ENCODE data around the gene PDP2.

- no peak for TF ChIP-seq CTCF (IDR thresholded peaks at IDR 0.05; ENCODE audit: borderline replicate concordance, extremely low read depth, low read length, poor library complexity, severe bottlenecking)
- no peak for TF ChIP-seq EZH2 (IDR thresholded peaks at IDR 0.05; ENCODE audit: borderline replicate concordance, low read depth, low read length, severe bottlenecking)
Measured at GRCh38 chr16:66844342-66845079, 35.8 kb upstream of the PDP2 start, which contains the start of gene CA7.
